Measurements from ENCODE around the gene KASH5.

KASH5 gene

GRCh38 chr19:49407079-49407478 is 19.0 kb downstream of the KASH5 start:
- TF ChIP-seq CTCF (IDR thresholded peaks at IDR 0.05; ENCODE audit: low read depth, low read length) = no peak
- H3K27ac ChIP-seq = no peak overlapping the region
- H3K9me3 ChIP-seq (ENCODE audit: severe bottlenecking) = no peaks in the 10 kb centered on the region
- no peaks in the 10 kb centered on the region for H3K36me3 ChIP-seq
- no peak overlapping the region for H3K4me3 ChIP-seq (ENCODE audit: low read depth, low read length)
- no peak for DNase-seq
- no peaks in the 10 kb centered on the region for H3K27me3 ChIP-seq (ENCODE audit: insufficient read depth, low read depth, severe bottlenecking)

DNA sequence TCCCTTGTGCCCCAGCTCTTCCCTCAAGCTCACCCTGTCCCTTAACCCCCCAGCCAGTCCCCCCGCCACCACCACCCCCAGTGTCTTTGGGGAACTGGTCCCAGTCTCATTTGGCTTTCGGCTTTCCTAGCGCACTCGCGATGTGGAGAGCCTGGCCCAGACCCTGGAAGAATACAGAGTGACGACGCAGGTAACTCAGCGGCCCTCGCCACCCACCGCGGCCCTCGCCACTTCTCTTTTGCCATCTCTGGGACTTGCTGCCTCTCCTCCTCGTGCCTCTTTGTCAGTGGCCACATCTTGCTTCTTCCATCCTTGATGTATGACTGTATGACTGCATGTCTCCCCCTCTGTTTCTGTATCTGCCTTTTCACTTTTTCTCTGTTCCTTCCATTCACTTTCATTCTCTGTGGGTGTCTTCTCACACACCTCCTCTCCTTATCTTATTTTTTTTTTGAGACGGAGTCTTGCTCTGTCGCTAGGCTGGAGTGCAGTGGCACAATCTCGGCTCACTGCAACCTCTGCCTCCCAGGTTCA is 19.5 kb downstream of the KASH5 start:
- Histone ChIP-seq H3K36me3 (no peaks in the 10 kb centered on the region), H3K27ac (no peak overlapping the region), H3K4me3 (ENCODE audit: low read depth, low read length) (no peak overlapping the region), H3K27me3 (ENCODE audit: insufficient read depth, low read depth, severe bottlenecking) (no peaks in the 10 kb centered on the region), H3K9me3 (ENCODE audit: severe bottlenecking) (no peaks in the 10 kb centered on the region)
- DNase-seq = no peak
- TF ChIP-seq CTCF (IDR thresholded peaks at IDR 0.05; ENCODE audit: low read depth, low read length) = no peak

GRCh38 chr19:49408816-49409440 is 20.9 kb downstream of the KASH5 start:
- H3K36me3 ChIP-seq = no peaks in the 10 kb centered on the region
- H3K27ac ChIP-seq = peak overlapping the region; percentile 40
- no peaks in the 10 kb centered on the region for H3K9me3 ChIP-seq (ENCODE audit: severe bottlenecking)
- DNase-seq = no peak
- TF ChIP-seq CTCF (IDR thresholded peaks at IDR 0.05; ENCODE audit: low read depth, low read length) = no peak
- H3K4me3 ChIP-seq (ENCODE audit: low read depth, low read length) = no peak overlapping the region
- no peaks in the 10 kb centered on the region for H3K27me3 ChIP-seq (ENCODE audit: insufficient read depth, low read depth, severe bottlenecking)

DNA sequence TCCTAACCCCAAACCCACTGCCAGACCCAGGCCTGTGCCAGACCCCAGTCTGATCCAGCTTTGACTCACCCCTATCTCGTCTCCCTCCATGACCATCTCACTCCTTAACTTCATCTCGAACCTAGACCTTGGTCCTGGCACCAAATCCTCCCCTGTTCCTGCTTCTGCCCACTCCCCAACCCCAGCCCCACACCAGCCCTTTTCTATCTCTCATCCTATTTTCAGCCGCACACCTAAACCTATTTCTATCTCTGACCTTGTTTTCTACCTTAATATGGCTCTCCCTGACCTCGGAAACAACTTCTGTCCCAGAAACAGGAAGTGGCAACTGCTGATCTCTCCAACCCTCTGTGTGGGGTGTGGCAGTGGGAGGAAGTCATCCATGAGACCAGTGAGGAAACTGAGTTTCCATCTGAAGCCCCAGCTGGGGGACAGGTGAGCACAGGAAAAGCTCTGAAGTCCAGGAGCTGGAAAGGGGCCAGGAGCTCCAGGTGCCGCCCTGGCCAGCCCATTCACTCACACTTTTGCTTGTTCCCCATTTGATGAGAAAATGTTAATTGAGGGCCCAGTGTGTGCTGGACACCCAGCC is 21.5 kb downstream of the KASH5 start:
- Histone ChIP-seq H3K9me3 (ENCODE audit: severe bottlenecking) (no peaks in the 10 kb centered on the region), H3K27ac (no peak overlapping the region), H3K36me3 (no peaks in the 10 kb centered on the region), H3K27me3 (ENCODE audit: insufficient read depth, low read depth, severe bottlenecking) (no peaks in the 10 kb centered on the region), H3K4me3 (ENCODE audit: low read depth, low read length) (no peak overlapping the region)
- no peak for DNase-seq
- no peak for TF ChIP-seq CTCF (IDR thresholded peaks at IDR 0.05; ENCODE audit: low read depth, low read length)

DNA sequence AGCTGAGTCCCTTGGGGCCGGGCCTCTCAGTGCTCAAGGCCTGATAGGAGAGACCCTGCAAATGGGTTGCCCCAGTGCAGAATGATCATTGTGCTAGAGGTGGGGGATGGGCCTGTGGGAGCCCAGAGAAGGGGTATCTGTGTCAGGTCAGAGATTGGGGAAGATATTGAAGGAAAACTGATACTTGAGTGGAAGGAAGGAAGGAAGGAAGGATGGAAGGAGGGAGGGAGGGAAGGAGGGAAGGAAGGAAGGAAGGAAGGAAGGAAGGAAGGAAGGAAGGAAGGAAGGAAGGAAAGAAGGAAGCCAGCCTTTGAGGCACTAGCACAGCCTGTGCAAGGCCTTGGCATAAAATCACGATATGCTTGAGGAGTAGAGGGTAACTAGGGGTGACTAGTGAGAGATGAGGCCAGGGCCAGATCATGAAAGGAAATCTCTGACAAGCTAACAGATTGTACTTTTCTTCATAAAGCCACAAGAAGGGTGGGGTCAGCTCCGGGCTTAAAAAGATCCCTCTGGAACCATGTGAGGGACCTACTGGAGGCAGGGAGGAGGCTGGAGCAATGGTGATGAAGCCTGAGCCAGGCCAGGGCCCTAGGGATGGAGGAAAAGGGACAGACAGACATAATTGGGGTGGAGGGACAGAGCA is 23.8 kb downstream of the KASH5 start:
- H3K27ac ChIP-seq = no peak overlapping the region
- TF ChIP-seq CTCF (IDR thresholded peaks at IDR 0.05; ENCODE audit: low read depth, low read length) = no peak
- H3K27me3 ChIP-seq (ENCODE audit: insufficient read depth, low read depth, severe bottlenecking) = no peaks in the 10 kb centered on the region
- H3K4me3 ChIP-seq (ENCODE audit: low read depth, low read length) = no peak overlapping the region
- H3K36me3 ChIP-seq = no peaks in the 10 kb centered on the region
- no peaks in the 10 kb centered on the region for H3K9me3 ChIP-seq (ENCODE audit: severe bottlenecking)
- no peak for DNase-seq

All from WERI-Rb-1 (cell line).